EH (cell line): ENCODE results near the gene TCFL5.

Source experiments
- DNase-seq: peaks from one replicate; pipeline ENCODE4 v3.0.0-alpha.2; 2015; ENCODE audit warnings: low read depth

Gene TCFL5

DNA sequence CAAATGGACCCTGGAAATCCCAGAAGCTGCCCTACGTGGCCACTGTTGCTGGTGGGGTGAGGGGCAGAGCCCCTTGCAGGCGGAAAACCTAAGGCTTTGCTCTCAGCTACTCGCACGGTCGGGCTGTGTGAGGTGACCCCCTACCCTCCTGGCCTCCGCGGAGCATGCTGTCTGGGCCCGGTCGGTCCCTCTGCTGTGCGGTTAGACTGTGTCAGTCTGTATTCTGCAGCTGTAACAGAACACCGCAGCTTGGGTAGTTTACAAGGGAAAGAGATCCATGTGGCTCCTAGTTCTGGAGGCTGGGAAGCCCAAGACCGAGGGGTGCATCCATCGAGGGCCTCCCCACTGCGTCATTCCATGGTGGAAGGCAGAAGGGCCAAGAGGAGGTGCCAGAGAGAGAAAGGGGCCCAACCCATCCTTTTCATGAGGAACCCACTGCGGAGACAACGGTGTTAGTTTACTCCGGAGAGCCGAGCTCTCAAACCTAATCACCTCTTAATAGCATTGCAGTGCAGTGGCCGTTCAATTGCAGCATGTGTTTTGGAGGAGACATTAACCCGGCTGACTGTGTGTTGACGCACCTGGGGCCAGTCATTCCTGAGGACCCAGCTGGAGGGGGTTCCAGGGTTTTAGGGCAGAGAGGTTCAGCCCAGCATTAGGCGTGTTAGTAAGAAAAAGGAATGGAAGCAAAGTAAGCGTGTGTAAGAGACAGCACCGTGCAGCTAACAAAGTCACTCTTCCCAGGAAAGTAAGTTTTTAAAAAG is 26.5 kb downstream of the TCFL5 start:
- DNase-seq: no peak

DNA sequence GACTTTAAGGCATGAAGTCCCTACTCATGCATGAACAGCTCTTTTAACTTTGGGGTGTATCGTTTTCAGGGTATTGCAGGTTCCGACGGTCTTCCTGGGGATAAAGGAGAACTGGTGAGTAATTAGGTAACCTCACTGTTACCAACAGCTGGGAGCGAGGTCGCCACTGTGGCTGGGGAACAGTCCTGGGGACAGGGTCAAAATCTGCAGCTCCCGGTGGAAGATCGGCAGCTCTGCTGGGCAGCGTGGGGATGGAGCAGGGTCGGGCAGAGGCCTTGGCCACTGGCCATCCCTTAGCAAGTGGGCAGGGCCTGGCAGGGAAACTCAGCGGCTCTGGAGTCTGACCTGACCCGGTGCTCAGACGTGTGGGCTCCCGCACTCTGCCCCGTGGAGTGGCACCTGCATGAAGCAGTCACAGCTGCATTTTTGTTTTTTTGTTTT is 28.7 kb downstream of the TCFL5 start:
- no peak for DNase-seq

DNA sequence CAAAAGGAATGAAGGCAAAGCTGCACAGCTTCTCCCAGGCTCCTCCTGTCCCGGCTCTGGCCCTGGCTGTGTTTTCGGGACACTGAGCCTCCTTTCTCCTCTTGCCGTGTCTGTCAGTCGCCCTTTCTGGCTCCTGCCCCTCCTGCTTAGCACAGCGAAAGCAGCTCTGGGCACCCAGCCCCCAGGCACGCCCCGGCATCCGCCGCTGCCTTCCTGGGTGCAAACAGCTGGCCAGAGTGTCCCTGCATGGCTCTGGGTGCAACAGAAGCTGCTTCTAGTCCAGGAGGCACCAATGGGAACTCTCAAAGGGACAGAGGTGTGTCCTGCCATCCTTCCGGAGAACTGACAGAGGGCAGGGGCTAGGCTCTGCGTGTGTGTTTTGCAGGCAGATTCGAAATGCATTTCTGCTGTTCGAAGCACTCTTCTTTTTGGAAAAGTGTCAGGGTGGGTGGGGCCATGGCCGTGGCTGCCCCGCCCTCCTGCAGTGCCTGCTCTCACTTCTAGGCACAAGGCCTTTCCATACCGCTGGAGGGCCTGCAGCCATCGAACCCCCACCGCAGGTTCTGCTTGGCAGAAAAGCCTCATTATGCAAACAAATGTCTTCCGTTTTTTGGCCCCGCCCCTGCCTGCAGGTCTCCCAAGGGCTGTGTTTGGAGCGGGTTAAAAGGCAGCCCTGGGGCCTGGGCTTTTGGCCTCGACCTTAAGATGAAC is 29.3 kb downstream of the TCFL5 start:
- no peak for DNase-seq

DNA sequence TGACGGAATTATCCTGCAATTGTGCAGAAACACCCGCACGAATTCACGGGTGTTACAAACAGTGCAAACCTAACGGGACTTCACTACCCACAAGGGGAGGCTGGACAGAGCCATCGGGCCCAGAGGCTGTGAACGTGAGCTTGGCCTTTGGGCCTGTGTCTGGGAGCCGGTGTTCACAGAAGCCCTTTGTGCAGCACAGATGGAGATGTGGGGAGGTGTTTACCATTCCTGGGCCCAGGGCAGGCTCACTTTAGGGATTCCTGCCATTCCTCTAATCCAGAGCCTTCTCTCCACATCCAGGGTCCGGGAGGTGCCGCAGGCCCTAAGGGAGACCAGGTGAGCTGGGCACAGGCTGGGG is 29.8 kb downstream of the TCFL5 start:
- DNase-seq: no peak

DNA sequence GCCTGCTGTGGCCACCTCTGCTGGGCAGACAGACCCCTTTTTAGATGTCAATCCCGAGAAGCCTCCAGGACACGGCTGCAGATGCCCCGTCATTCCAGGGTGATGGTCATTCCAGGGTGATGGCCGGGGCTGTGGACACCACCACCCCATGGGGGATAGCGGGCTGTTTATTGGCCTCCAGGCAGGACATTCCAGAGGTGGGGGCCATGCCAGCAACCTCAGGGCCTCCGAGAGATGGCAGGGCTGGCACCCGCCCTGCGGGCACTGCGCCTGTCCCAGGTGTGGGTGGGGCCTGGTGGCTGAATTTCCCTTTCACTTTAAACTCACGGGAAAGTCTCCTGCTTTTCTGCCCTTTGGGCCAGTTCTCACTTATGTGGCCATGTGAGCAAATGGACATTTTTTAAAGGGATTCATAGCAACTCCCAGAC is 30.2 kb downstream of the TCFL5 start:
- no peak for DNase-seq

DNA sequence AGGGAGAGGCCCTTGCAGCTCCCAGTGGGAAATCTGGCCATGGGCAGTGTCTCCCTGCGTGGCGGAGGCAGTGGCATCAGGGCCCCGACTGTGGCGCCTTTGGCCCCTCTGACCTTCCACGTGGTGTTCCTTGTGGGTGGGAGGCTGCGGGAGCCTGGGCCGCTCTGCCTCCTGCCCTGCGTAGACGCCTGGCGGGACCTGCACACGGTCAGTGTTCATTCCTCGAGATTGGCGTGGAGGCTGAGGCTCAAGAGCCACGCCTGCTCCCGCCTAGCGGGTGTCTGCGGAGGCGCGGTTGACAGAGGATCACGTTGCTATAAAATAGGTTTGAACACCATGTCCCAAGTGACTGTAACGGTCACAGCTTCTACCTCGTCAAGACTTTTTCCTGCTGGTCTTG is 30.8 kb downstream of the TCFL5 start:
- DNase-seq: no peak

DNA sequence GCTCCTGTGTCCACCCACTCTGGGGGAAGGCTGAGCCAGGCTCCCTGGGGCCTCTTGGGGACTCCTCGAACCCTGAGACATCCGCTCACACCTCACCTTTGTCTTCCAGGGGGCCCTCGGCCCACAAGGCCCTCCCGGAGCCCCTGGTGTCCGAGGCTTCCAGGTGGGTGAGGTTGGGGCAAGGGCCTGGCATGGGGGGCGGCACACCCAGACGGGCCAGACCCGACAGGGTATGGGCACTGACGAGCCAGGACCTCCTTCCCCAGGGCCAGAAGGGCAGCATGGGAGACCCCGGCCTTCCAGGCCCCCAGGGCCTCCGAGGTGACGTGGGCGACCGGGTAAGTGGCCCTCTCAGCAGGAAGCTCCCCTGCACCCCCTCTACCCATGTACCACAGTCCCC is 31.4 kb downstream of the TCFL5 start:
- no peak for DNase-seq

DNA sequence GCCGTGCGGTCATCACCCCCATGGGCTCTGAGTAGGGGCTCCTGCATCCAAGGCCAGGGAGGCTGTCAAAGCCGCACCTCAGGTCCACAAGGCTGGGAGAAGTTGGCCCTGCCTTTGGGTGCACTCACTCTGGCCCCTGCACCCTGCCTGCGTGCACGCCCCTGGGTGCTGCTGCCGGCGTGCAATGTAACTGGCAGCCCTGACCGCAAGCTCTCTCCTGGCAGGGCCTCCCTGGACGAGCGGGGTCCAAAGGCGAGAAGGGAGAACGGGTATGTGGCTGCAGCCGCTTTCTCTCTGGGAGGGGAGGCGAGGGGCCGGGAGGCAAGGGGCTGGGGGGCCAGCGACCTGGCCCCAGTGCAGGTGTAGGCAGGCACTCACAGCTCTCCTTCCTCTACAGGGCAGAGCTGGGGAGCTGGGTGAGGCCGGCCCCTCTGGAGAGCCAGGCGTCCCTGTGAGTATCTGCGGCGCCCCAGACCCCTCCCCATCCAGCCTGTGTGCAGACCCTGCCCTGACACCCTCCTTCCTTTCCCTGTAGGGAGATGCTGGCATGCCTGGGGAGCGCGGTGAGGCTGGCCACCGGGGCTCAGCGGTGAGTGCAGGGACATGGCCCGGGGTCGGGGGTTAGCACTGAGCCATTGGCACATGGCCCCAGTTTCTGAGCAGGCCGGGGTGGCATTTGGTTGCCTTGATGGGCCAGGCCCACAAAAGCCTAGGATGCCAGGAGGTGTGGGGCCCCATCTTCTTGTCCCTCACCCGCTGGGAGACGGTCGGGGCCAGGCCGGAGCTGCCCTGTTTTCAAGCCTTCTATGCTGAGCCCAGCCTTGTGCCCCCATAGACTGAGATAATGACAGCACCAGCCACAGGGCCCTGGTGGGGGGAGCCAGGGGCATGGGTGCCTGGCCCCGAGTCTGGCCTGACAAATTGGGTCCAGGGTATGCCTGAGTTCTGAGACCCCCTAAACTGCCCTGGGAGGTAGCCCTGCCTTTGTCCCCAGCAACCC is 32.1 kb downstream of the TCFL5 start:
- DNase-seq: no peak

DNA sequence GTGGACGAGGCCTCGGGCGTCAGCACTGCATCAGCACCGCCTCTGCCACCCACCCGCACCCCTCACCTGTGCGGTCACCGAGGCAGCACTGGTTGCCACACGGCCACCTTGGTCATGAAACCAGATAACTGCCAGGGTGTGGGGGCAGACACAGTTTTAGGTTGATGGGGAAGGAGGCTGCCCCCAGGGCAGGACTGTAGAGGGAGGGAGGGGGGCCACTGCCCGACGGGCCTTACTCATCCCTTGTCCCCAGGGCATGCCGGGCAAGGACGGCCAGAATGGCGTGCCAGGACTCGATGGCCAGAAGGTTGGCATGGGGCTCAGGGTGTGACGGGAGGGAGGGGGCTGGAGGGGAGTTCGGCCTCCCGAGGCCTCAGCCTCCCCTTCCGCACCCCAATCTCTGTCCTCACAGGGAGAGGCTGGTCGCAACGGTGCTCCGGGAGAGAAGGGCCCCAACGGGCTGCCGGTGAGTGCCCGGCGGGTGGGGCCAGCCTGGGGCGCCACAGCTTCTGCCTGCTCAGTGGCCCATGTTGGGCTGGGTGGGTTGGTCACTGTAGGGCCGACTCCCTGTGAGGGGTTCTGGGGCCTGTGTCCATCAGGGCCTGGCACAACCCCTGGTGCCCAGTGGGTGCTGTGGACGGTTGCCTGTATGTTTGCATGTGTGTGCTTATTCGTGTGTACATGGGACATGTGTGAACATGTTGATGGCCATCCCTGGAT is 33.0 kb downstream of the TCFL5 start:
- no peak for DNase-seq

DNA sequence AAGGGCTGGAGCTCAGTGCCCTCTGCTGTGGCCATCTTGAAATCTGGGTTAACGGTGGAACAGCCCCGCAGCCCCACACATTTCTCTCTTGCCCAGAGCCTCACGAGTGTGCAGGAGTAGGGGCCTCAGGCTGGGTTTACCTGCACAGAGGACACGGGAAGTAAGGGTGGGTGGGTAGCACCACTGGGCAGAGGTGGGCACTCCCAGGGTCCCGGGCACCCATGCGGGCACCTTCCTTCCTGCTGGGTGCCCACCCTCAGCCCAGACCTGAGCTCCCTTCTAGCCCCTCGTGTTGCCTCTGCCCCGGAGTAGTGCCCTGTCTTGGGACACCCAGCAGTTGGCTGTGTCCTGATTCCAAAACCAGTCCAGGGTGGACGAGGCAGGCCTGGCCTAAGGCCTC is 33.6 kb downstream of the TCFL5 start:
- DNase-seq: no peak

DNA sequence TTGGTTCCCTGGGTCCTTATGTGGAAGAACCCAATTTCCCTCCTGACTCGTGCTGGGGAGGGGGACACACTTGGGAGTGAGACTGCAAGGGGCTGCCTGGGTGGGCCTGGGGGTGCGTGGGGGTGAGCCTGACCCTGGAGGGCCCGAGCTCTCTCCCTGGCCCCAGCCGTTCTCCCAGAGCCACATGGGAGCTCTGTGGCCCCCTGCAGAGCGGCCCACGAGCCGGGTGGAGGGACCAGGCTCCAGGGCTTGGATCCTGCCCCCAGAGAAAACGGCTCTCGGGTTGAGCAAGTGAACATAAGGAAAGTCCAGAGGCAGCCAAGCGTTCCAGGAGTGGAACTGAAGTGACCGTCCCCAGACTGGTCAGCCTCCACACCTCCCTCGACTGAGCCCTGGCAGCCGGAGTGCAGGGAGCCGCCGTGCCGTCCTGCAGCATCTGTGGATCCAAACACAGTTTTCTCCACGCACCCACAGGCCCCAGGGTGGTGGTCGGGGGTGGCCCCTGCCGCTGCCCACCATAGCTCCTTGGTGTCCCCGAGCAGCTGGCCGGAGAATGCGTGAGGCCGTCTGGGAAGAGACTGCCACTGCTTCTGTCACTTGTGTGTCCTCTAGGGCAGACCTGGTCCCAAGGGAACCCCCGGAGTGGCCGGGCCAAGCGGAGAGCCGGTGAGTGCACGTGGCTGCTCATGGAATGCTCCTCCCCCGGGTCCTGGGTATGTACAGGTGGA is 34.1 kb downstream of the TCFL5 start:
- no peak for DNase-seq

DNA sequence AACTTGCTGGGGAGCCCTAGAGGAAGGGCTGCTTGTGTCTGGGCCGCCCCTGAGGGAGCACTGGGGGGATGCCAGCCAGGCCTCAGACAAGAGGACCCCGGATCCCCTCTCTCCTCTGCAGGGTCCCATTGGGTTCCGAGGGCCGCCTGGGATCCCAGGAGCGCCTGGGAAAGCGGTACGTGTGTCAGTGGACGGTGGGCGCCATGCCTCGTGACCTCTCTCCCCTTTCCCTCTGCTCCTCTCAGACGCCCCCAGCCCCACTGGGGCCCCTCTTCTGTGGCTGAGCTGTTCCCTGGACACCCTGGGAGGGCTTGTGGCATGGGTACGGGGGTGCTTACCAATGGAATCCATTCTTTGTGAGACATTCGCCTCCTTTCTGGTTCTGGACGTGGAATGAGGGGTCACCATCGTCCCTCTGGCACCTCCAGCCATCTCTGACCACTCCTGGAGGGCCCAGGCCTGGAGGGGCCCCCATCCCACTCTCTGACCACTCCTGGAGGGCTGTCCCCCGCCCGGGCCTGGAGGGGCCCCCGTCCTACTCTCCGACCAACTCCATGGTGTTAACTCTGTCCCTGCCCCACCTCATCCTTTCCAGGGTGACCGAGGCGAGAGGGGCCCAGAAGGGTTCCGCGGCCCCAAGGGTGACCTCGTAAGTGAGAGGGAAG is 34.8 kb downstream of the TCFL5 start:
- DNase-seq: no peak

DNA sequence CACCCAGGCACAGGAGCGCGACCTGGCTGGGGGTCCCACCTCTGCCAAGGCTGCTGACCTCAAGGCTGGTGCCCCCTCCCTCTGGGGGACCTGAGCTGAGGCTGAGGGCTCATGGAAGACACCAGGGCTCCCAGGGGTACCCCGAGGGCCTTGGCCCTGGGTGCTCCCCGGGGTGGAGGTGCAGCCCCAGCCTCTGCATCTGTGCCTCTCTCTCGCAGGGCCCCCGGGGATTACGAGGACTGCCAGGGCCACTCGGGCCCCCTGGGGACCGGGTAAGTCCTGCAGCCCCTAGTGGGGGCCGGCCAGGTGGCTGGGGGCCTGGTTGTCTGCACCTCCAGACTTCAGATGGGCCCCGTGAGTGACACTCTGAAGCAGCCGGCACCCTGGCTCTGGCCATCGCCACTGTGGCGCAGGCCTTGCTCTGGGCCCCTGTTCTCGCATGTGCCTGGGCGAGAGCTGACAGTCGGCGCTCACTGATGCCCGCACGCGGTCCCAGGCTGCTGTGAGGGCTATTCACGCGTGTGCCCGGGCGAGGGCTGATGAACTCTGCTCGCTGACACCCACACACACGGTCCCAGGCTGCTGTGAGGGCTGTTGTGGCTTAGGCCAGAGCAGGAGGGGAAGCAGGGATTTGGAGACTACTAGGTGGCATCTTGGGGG is 35.5 kb downstream of the TCFL5 start:
- DNase-seq: no peak

DNA sequence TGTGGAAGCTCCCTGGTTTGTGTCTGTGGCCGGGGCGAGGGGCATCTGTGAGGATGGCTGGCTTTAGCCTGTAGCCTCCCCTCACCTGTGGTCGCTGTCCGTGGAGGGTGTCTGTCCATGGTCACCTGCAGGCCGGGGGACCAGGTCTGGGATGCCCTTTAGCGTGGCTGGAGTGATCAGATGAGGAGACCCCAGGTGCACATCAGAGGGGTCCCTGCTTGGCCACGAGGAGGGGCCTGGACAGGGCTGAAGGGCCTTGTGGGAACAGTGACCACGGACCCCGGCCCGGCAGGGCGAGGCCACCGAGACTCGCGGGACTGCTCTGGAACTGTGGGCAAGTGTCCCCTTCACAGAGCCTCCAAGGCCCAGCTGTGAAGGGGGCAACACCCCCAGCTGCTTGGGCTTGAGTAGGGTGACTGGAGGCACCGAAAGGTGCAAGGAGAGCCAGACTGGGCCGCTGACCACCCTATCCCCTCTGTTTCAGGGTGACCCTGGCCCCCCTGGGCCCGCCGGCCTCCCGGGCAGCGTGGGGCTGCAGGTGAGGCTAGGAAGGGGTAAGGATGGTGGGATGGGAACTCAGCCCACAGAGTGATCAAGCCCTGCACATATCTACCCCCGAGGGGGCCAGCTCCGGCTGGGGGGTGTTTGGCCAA is 36.2 kb downstream of the TCFL5 start:
- no peak for DNase-seq

DNA sequence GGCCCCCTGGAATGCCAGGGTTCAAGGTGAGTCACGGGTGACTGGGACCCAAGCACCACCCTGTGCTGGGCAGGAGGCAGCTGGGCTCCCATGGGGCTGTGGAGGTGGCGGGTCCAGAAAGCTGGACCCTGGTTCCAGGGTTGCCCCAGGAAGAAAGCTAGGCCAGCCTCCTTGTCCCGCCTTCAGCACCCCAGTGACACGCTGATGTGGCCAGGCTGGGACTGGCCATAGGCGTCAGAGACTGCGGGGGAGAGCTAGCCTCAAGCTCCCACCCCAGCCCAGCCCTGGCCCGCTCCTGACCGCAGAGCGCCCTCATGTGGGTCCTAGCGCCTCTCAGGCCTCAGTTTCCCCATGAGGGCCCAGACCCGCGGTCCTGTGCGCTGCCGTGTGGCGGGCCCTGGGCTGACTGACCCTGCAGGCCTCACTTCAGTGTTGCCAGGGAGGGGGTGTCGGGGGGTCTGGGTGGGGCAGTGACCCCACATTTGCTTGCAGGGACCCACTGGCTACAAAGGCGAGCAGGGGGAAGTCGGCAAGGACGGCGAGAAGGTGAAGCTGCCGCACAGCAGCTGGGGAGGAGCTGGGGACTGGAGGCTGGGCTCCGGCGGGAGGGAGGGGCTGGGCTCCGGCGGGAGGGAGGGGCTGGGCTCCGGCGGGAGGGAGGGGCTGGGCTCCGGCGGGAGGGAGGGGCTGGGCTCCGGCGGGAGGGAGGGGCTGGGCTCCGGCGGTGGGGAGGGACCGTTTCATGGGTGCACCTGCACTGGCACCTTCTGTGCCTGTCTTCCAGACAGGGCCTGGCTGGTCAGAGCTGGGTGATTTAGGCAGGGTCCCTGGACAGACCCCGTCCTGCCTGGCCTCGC is 36.9 kb downstream of the TCFL5 start:
- DNase-seq: peak; percentile 54

DNA sequence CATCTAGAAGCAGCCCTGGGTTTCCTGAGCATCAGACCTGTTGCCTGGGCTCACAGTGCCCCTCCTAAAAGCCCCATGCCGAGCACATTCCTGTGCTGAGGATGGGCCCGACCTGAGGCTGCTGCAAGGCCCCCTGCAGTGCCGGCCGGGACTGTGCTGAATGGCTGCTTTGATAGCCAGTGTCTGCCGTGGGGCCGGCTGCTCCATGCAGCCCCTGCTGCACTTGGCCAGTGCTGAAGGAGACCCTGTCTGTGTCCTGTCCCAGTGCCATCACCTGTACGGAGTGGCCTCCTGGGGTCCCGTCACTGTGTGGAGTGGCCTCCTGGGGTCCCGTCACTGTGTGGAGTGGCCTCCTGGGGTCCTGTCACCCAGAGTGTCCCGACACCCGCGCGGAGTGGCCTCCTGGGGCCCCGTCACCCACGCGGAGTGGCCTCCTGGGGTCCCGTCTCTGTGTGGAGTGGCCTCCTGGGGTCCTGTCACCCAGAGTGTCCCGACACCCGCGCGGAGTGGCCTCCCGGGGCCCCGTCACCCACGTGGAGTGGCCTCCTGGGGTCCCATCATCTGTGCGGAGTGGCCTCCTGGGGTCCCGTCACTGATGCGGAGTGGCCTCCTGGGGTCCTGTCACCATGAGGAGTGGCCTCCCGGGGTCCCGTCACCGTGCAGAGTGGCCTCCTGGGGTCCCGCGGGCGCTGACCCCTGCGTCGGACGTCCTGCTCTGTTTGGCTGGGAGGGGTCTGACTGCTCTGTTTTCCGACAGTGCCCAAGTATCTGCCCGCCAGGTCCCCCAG is 37.7 kb downstream of the TCFL5 start:
- no peak for DNase-seq

DNA sequence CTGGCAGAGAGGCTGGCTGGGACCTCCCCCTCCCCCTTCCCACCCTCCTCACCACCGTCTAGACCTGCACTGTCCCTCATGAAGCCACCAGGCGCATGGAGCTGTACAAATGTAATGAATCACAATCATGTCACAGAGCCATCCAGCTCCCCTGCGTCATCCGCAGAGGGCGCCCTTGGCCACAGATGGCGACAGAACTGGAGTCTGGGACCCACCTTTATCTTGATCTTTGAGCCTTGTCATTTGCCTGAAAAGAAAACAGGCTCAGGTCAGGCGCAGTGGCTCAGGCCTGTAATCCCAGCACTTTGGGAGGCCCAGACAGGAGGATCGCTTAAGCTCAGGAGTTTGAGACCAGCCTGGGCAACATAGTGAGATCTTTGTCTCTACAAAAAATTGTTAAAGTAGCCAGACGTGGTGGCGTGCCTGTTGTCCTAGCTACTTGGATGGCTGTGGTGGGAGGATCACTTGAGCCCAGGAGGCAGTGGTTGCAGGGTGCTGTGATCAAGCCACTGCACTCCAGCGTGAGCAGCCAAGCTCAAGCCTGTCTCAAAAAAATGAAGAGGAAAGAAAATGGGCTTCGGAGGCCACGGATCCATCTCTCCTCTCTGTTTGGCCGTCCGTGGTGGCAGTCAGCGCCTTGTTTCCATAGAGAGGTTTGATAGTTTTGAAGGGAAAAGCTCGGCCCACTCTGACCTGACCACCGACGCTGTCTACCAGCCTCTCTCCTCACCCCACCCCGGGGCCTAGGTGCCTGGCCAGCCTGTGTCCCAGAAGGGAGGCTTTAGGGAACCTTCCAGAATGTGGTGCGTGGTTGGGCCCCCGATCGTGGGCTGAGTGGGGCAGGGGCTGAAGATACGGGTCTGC is 38.6 kb downstream of the TCFL5 start:
- peak; percentile 33 for DNase-seq
